HepG2 (cell line): ENCODE measurements around the gene CYSTM1.

Experiments used
- CC2D1A ChIP-seq: sonication (generic); formaldehyde crosslinking; IDR thresholded peaks from 2 replicates; pipeline ENCODE4 v1.8.1; 2023; ENCODE audit warnings: mild to moderate bottlenecking, missing genetic modification reagents
- EZH2 ChIP-seq: conservative IDR thresholded peaks from 2 replicates; pipeline ENCODE4 v1.6.1; 2012; ENCODE audit warnings: mild to moderate bottlenecking, low read depth, low read length, moderate library complexity
- HBP1 ChIP-seq: IDR thresholded peaks from 2 replicates; pipeline ENCODE4 v1.6.1; 2016; ENCODE audit warnings: low read depth, control low read depth
- HNF4G ChIP-seq, 2 experiments: sonication (generic) in 1 of 2; formaldehyde crosslinking in 1 of 2; IDR thresholded peaks; 2 replicates each; pipeline versions ENCODE4 v1.4.0 to v1.6.1; 2011 to 2020; ENCODE audit warnings: borderline replicate concordance in 2 of 2, low read depth in 2 of 2, mild to moderate bottlenecking in 2 of 2, low read length in 1 of 2, missing genetic modification reagents in 1 of 2, moderate library complexity in 1 of 2
- HNRNPUL1 ChIP-seq: fragments of 200-400 bp; formaldehyde crosslinking; IDR thresholded peaks from 2 replicates; pipeline ENCODE4 v1.6.1; 2017; ENCODE audit warnings: low read depth, mild to moderate bottlenecking, low read length, moderate library complexity
- JUNB ChIP-seq: sonication (generic); formaldehyde crosslinking; IDR thresholded peaks from 2 replicates; pipeline ENCODE4 v1.8.0; 2022; ENCODE audit warnings: missing genetic modification reagents, mild to moderate bottlenecking, borderline replicate concordance
- NFRKB ChIP-seq: fragments of 450-650 bp; IDR thresholded peaks from 2 replicates; pipeline ENCODE4 v1.6.1; 2017
- USF2 ChIP-seq, 2 experiments: sonication (generic) in 1 of 2; formaldehyde crosslinking in 1 of 2; IDR thresholded peaks; 2 replicates each; pipeline versions ENCODE4 v1.5.1 to v1.6.1; 2011 to 2020; ENCODE audit warnings: borderline replicate concordance in 1 of 2, low read depth in 1 of 2, low read length in 1 of 2, mild to moderate bottlenecking in 1 of 2, missing genetic modification reagents in 1 of 2, moderate library complexity in 1 of 2
- ZNF12 ChIP-seq: sonication (generic); formaldehyde crosslinking; IDR thresholded peaks from 2 replicates; pipeline ENCODE4 v1.5.0; 2020; ENCODE audit warnings: missing genetic modification reagents
- ZNF160 ChIP-seq: sonication (generic); formaldehyde crosslinking; IDR thresholded peaks from 2 replicates; pipeline ENCODE4 v1.8.0; 2022; ENCODE audit warnings: mild to moderate bottlenecking, inconsistent platforms, missing genetic modification reagents
- ZNF24 ChIP-seq: fragments of 450-650 bp; IDR thresholded peaks from 2 replicates; pipeline ENCODE4 v1.6.1; 2017; ENCODE audit warnings: antibody characterized with exemption, mild to moderate bottlenecking
- ZNF407 ChIP-seq: sonication (generic); formaldehyde crosslinking; IDR thresholded peaks from one replicate; pipeline ENCODE4 v1.5.1; 2020; ENCODE audit warnings: mild to moderate bottlenecking, missing genetic modification reagents; ENCODE audit errors: not compliant biosample characterization

GRCh38 chr5:140242890-140243585, 68.0 kb downstream of the CYSTM1 start:
- TF ChIP-seq EZH2 (no peak), HNRNPUL1 (no peak), HBP1 (CRISPR knock-in tag) (no peak), ZNF160 (no peak), NFRKB (no peak), ZNF24 (no peak), CC2D1A (CRISPR knock-in tag) (no peak), USF2 (IDR thresholded peaks at IDR 0.05; ENCODE audit: low read depth, low read length) (no peak), USF2 (CRISPR knock-in tag; IDR thresholded peaks at IDR 0.05; ENCODE audit: borderline replicate concordance) (no peak), ZNF12 (CRISPR knock-in tag) (no peak), JUNB (CRISPR knock-in tag) (no peak), HNF4G (IDR thresholded peaks at IDR 0.05; ENCODE audit: borderline replicate concordance, low read depth, low read length) (no peak), HNF4G (CRISPR knock-in tag; IDR thresholded peaks at IDR 0.05; ENCODE audit: borderline replicate concordance, low read depth) (no peak), ZNF407 (CRISPR knock-in tag) (no peak)
